Measurements from ENCODE around the gene CACHD1. TPM values are rescaled to one million over a fixed set of nuclear protein-coding genes. Genes with fewer than 3 reads are reported as not detected.
"Not testable (repeated sequence)": the region's sequence is repeated elsewhere in the genome, so short reads cannot be mapped to it uniquely, and the experiment has no call there.

Gene CACHD1
- total RNA-seq, 2 experiments from 2014 or later, result 2.6 to 2.9 TPM

GRCh38 chr1:64711266-64711665, 241.3 kb downstream of the CACHD1 start:
- peaks cover 5% of the 10 kb centered on the region for H3K27me3 Mint-ChIP-seq (ENCODE audit: low read depth)
- intact Hi-C loops (cut with micrococcal nuclease), result no loop called here
- no peaks in the 10 kb centered on the region for H3K4me1 Mint-ChIP-seq (ENCODE audit: low read depth)
- H3K9me3 Mint-ChIP-seq, result no peaks in the 10 kb centered on the region
- H3K4me3 Mint-ChIP-seq, result no peak overlapping the region
- DNase-seq, result no peak
- CTCF ChIA-PET, result no interaction called here
- no peaks in the 10 kb centered on the region for H3K36me3 Mint-ChIP-seq (ENCODE audit: low read depth)
- no peak overlapping the region for H3K27ac Mint-ChIP-seq

- CTCF ChIA-PET, result no interaction called here
- H3K4me3 Mint-ChIP-seq, result no peak overlapping the region
- intact Hi-C loops (cut with micrococcal nuclease), result no loop called here
- peaks cover 5% of the 10 kb centered on the region for H3K27me3 Mint-ChIP-seq (ENCODE audit: low read depth)
- no peaks in the 10 kb centered on the region for H3K36me3 Mint-ChIP-seq (ENCODE audit: low read depth)
- no peak for DNase-seq
- H3K4me1 Mint-ChIP-seq (ENCODE audit: low read depth), result no peaks in the 10 kb centered on the region
- H3K9me3 Mint-ChIP-seq, result no peaks in the 10 kb centered on the region
- no peak overlapping the region for H3K27ac Mint-ChIP-seq
Observed at GRCh38 chr1:64712049-64712448, 242.1 kb downstream of the CACHD1 start.

GRCh38 chr1:64715186-64715585, 245.3 kb downstream of the CACHD1 start:
- Mint-ChIP-seq H3K4me3 (no peak overlapping the region), H3K4me1 (ENCODE audit: low read depth) (no peaks in the 10 kb centered on the region), H3K27ac (no peak overlapping the region), H3K27me3 (ENCODE audit: low read depth) (peaks cover 5% of the 10 kb centered on the region), H3K9me3 (peaks cover 8% of the 10 kb centered on the region), H3K36me3 (ENCODE audit: low read depth) (no peaks in the 10 kb centered on the region)
- intact Hi-C loops (cut with micrococcal nuclease), result no loop called here
- DNase-seq, result no peak
- CTCF ChIA-PET, result interaction anchor here (0.6 kb wide), 1 partner anchor 305 kb away, joined by 4 read pairs; no protein-coding TSS in a partner anchor

GRCh38 chr1:64721135-64721534, 251.2 kb downstream of the CACHD1 start:
- Mint-ChIP-seq H3K27me3 (ENCODE audit: low read depth) (peaks cover 5% of the 10 kb centered on the region), H3K9me3 (peaks cover 8% of the 10 kb centered on the region), H3K4me3 (no peak overlapping the region), H3K27ac (no peak overlapping the region), H3K36me3 (ENCODE audit: low read depth) (no peaks in the 10 kb centered on the region), H3K4me1 (ENCODE audit: low read depth) (no peaks in the 10 kb centered on the region)
- DNase-seq, result no peak
- CTCF ChIA-PET, result no interaction called here
- intact Hi-C loops (cut with micrococcal nuclease), result no loop called here

GRCh38 chr1:64721576-64722145, 251.7 kb downstream of the CACHD1 start:
- intact Hi-C loops (cut with micrococcal nuclease), result no loop called here
- no peaks in the 10 kb centered on the region for H3K4me1 Mint-ChIP-seq (ENCODE audit: low read depth)
- no peak overlapping the region for H3K4me3 Mint-ChIP-seq
- H3K36me3 Mint-ChIP-seq (ENCODE audit: low read depth), result no peaks in the 10 kb centered on the region
- H3K27me3 Mint-ChIP-seq (ENCODE audit: low read depth), result peaks cover 5% of the 10 kb centered on the region
- CTCF ChIA-PET, result no interaction called here
- no peak overlapping the region for H3K27ac Mint-ChIP-seq
- DNase-seq, result no peak
- H3K9me3 Mint-ChIP-seq, result peaks cover 8% of the 10 kb centered on the region

- CTCF ChIA-PET, result interaction anchor here (0.7 to 1.3 kb wide), 2 partner anchors 51 to 1217 kb away, joined by 3 to 7 read pairs; no protein-coding TSS in a partner anchor
- peaks cover 5% of the 10 kb centered on the region for H3K27me3 Mint-ChIP-seq (ENCODE audit: low read depth)
- DNase-seq, result no peak
- no peaks in the 10 kb centered on the region for H3K4me1 Mint-ChIP-seq (ENCODE audit: low read depth)
- intact Hi-C loops (cut with micrococcal nuclease), result no loop called here
- H3K27ac Mint-ChIP-seq, result no peak overlapping the region
- H3K36me3 Mint-ChIP-seq (ENCODE audit: low read depth), result no peaks in the 10 kb centered on the region
- H3K9me3 Mint-ChIP-seq, result no peaks in the 10 kb centered on the region
- H3K4me3 Mint-ChIP-seq, result no peak overlapping the region
Observed at GRCh38 chr1:64727861-64728260, 257.9 kb downstream of the CACHD1 start.

GRCh38 chr1:64733581-64734286, 263.8 kb downstream of the CACHD1 start:
- no peaks in the 10 kb centered on the region for H3K4me1 Mint-ChIP-seq (ENCODE audit: low read depth)
- H3K36me3 Mint-ChIP-seq (ENCODE audit: low read depth), result no peaks in the 10 kb centered on the region
- no peaks in the 10 kb centered on the region for H3K9me3 Mint-ChIP-seq
- H3K27ac Mint-ChIP-seq, result no peak overlapping the region
- intact Hi-C loops (cut with micrococcal nuclease), result no loop called here
- DNase-seq, result no peak
- H3K27me3 Mint-ChIP-seq (ENCODE audit: low read depth), result no peaks in the 10 kb centered on the region
- CTCF ChIA-PET, result no interaction called here
- H3K4me3 Mint-ChIP-seq, result no peak overlapping the region

GRCh38 chr1:64734287-64734652, 264.3 kb downstream of the CACHD1 start:
- no peak overlapping the region for H3K27ac Mint-ChIP-seq
- H3K27me3 Mint-ChIP-seq (ENCODE audit: low read depth), result no peaks in the 10 kb centered on the region
- DNase-seq, result no peak
- H3K9me3 Mint-ChIP-seq, result no peaks in the 10 kb centered on the region
- H3K36me3 Mint-ChIP-seq (ENCODE audit: low read depth), result no peaks in the 10 kb centered on the region
- CTCF ChIA-PET, result no interaction called here
- H3K4me1 Mint-ChIP-seq (ENCODE audit: low read depth), result no peaks in the 10 kb centered on the region
- intact Hi-C loops (cut with micrococcal nuclease), result no loop called here
- H3K4me3 Mint-ChIP-seq, result no peak overlapping the region

GRCh38 chr1:64740687-64741086, 270.8 kb downstream of the CACHD1 start:
- H3K9me3 Mint-ChIP-seq; H3K36me3 Mint-ChIP-seq (ENCODE audit: low read depth); H3K27me3 Mint-ChIP-seq (ENCODE audit: low read depth); H3K4me3 Mint-ChIP-seq; DNase-seq; CTCF ChIA-PET; H3K4me1 Mint-ChIP-seq (ENCODE audit: low read depth); H3K27ac Mint-ChIP-seq: not testable (repeated sequence)
- intact Hi-C loops (cut with micrococcal nuclease), result loop anchor here (5.0 to 10.0 kb wide), 3 partner anchors 407 to 944 kb away; partner anchors contain the start of gene AK4

Small RNA genes lying within 50 kb of the gene (microRNA-seq; reads per million reads assigned to microRNA genes)
- not detected for gene MIR4794 (ENCODE audit: borderline microRNAs expressed, borderline replicate concordance)
